GM21576 (cell line): Measurements from ENCODE around the gene JCAD.

ENCODE experiments used
- ATAC-seq: cut with Tn5 transposase; IDR thresholded peaks from one replicate; pipeline ENCODE4 v1.9.1; 2021; ENCODE audit warnings: mild to moderate bottlenecking, moderate library complexity; ENCODE audit not compliant: unreplicated experiment

JCAD gene

DNA sequence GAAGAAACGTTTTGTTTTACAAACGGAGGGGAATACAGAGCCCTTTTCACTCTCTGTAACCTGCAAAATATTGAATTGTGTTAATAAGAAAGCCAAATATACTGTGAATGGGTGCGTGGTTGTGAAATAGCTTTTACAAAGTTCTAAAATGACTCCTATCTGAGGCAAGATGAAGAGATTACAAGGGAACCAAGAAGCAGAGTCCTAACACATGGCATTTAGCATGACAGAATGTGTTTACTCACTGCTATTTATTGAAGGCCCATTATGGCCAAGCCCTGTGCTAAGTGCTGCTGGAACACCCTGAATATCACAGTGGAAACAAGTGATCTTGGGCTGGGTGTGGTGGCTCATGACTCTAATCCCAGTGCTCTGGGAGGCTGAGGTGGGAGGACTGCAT is 12.9 kb downstream of the JCAD start:
- no peak for ATAC-seq

DNA sequence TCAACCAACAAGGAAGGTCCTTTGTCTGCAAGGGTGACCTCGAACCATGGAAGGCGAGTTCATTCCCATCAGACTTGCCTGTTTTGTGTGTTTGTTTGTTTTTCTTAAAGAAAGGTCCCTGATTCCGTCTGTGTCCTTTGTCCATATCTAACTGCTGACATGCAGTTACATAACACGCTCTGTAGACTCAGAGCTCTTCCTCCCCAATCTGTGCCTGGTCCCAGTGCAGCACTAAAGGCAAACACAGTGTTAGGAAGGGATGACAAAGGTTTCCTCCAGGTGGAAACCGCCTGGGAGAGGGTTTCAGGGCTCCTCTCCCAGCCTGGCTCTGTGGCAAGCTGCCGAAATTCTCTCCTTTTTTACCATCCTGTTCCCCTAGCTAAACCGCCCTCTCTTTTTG is 13.4 kb downstream of the JCAD start:
- ATAC-seq, result no peak

DNA sequence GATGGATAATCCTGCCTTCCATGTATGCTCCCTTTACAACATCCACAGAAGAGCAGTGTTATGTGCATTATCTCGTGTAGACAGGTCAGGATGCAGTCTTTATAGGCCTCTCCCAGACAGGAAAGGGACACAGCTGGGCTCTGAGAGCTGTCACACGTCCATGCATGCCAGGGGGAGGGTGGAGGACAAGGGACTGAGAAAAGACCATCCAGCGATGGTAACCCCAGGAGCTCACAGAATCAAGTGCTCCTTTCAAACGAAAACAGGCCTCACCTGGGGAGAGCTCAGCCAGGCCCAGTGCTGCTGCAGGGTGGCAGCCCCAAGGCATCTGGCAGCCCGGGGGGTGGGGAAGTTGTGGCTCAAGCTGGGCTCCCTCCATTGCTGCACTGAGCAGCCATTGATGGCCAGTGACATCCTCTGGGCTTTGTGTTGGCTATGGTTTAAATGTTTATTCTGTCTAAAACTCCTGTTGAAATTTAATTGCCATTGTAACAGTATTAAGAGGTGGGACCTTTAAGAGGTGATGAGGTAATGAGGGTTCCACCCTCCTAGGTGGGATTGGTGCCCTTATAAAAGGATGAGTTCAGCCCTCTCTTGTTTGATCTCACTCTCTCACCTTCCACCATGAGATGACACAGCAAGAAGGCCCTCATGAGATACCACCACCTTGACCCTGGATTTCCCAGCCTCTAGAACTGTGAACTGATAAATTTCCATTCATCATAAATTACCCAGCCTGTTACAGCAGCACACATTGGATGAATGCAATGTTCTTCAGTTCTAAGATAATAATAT is 15.7 kb downstream of the JCAD start:
- no peak for ATAC-seq

DNA sequence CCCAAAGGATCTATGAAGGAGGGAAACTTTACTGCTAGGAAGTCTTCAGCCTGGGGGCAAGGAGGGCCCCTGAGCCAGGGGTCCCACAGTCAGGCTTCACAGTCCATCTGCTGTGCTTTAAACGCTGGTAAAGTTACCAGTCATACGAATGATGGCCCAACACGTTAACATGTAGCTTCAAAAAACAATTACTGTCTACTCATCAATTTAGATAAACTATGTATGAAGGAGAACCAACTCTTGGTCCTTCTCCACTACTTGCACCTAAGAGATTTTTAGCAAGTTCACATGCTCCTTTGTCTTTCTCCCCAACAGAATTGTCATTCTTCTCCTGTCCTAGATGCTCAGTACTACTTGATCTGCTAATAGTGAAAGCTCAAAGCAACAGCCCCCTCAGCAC is 16.6 kb downstream of the JCAD start:
- ATAC-seq, result no peak

DNA sequence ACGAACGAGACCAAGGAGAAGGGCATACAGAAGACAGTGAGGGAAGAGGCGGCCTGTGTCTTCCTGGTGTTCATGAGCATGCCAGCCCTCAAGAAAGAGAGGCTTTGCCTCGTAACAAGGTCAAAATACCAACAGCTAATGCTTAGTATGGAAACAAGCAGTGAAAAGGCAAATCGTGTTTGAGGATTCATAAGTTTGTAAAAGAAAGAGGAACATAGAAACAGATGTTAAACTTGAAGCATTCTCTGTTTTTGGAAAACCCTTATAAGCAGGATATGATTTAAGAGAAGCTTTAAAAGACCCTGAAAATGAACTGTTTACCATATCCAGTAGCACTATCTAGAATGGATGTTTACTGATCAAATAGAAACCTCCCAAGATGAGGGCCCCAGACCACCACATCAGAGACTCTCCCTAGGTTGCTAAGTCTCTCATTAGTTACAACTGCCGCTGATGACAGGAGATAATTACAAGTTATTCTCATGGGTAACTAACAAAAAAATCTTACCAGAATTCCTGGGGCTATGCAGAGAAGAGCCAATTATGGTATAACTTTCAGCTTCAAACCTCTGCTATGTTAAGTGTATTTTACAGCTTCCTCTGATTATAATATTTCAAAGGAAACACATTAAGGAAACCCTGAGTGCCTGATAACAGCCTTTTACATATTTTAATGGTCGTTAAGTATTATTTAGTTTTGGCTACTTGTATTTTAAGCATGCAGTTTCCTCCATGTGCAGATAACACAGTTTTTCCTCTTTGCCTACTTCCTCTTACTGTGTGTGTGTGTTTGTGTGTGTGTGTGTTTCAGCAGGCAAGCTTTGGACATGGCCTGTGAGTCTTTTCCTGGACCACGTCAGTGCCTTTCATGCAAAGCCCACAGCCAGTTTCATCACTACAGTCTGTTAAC is 17.9 kb downstream of the JCAD start:
- no peak for ATAC-seq

DNA sequence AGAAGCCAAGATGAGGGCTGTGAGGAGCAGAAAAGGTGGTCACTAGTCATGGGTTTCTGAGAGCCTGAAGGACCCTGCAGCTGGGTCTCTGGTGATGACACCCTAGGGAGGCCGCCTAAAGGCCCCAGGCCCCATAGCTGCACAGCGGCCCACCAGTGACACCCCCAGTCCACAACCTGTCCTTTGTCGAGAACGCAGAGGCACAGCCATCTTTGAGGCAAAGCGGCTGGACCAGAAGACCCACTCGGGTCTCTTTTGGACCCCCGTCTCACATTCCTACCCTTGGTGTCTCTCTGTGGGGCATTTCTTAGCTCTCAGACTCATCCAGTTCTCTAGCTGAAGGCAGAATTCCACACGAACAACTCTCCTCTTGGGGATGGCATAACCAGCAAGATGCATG is 18.8 kb downstream of the JCAD start:
- ATAC-seq, result no peak

DNA sequence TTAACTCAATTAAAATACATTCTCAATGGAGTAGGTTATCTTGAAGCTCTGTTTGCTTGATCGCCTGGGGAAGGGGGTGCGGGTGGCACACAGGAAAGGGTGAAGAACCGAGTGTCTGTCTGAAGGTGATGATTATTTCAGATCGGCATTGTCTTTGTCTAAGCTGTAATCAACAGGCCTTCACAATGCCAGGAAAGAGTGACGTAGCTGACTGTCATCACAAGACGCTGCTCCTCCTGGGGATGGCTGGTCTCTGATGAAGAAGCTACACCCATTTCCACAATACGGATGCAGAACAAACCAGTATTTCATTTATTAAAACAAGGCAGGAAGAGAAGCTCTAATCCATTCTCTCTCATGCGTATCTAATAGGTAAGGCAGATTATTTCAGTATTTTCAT is 19.4 kb downstream of the JCAD start:
- ATAC-seq, result no peak

DNA sequence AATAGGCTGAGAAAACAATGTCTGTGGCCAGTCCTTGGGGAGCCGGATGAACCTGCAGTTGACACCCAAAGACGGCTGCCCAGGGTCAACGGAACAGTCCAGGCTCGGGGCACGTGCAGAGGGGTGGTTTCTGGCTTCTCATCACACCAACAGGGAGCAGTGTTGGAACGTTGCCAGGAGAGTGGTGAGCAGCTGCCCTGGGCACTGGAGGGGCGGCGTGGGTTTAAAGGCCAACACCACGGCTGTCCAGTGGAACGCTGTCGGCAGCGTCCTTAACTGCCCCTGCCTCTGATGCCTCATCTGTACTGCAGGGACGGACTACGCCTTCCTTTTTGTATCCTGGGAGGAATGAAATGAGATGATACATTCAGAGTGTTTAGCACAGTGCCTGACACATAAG is 19.8 kb downstream of the JCAD start:
- ATAC-seq, result no peak

DNA sequence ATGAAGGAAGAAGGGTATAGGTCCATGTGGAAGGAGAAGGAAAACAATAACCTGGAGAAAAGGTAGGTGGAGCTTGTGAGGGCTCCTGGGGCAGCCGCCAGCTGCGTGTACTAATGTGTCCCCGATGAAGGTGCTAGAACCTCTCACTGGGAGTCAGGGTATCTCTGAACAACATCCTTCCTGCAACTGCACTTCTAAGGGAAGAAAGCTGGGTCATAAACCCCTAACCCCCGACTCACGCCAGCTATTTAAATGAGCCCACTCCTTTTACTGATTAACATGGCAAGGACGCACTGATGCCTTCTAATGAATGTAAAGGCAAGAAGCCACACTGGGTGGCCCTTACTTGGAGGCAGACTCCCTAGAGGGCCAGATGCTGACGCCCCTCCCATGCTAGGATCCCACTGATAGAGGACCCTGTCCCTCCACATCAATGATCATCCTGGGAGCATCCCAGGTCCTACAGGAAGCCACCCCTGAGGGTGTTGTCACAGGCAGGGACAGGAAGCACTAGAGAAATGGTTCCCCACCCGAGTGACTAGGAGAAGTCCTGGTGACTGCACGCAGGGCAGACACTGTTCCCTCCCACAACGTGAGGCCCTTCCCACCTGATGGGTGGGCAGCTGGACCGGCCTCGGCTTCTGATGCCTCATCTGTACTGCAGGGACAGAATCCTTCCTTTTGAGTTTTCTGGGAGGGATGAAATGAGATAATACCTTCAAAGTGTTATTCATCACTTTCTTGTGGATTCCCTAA is 20.4 kb downstream of the JCAD start:
- no peak for ATAC-seq

DNA sequence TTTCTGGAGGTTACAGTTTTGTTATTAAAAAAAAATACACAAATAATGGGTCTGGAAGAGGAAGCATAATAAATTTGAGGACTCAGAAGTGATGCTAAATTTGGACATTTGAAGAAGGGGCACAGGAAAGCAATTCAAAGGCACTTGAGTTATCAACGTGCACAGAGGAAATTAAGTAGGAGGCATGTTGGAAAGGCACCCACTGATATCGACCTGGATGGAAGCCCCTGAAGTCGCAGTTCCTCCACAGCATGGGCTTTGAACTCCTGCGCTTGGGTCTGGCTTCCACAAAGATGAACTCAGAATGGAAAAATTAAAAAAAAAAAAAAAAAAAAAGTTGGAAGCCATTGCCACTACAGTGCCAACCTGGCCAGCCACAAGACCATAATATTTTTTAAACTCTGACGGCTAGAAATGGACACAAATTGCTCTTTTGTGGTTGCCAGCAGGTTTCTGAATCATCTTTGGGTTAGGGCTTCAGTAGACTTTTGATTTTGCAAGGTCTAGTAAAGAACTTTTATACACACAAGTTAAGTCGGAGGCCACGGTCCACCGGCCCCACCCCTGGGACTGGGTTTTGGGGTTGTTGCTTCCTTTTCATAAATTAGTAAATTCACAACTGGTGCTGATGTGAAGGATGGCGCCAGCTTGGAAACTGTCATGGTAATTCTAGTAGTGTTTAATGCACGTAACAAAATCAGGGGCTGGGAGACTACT is 21.6 kb downstream of the JCAD start:
- ATAC-seq, result no peak

DNA sequence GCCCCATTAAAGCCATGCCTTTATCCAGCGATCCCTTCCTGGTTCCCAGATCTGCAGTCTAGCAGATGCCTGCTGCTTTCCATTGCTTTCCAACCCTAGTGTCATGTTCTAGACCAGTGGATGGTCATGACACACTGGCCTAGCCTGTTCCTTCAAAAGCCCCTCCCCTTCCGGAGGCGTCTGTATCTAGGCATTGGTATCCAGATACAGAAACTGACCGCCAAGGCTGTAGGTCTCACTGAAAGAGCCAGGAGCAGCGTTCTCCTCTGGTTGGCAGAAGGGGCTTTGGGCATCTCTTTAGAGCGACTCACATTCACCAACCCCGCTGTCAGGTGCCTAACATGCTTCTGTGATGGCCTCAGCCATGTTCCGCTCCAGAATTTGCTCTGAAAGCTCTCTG is 22.6 kb downstream of the JCAD start:
- ATAC-seq, result no peak

DNA sequence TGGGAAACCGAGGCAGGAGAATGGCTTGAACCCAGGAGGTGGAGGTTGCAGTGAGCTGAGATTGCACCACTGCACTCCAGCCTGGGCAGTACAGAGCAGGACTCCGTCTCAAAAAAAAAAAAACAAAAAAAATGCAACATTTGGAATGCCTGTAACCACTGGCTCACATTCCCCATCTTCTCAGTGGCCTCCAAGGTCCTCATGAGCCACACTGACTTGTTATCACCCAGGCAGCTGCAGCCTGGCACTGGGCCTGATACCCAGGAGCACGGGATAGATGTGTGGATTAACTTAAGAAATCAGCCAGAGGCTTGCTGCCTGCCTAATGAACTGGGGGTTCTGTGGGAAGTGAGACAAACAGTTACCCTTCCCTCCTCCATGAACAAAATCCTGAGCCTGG is 23.0 kb downstream of the JCAD start:
- no peak for ATAC-seq

DNA sequence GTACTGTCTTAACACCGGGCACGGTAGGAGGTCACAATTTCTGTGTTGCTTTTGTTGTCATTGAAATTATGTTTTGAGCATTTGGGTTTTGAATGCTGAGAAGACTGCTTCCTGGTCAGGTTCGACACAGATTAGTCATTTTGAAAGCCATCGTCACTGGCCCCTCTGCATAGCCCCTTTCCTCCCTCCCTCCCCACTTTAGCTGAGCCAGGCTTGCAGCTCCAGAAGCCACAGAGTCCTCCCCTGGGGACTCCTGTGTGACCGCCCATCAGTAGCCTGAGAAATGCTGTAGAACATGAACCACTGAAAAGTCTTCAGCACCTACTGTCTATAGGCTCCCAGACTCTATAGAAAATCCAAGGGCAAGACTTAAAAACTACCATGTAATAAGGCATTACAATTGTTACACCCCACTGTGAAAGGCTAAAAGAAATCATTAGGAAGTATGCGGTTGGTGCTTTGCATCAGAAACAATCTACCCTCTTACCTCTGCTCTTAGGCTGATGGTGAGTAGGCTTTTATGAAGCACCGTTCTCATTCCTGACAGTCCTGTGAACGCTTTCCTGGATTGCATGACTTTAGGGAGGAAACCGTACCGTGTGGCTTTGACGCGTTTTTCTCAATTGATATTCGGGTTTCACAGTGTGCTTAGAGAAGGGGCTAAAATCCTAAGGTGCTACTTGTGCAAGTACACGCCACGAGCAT is 24.8 kb downstream of the JCAD start:
- ATAC-seq, result peak; percentile 76

DNA sequence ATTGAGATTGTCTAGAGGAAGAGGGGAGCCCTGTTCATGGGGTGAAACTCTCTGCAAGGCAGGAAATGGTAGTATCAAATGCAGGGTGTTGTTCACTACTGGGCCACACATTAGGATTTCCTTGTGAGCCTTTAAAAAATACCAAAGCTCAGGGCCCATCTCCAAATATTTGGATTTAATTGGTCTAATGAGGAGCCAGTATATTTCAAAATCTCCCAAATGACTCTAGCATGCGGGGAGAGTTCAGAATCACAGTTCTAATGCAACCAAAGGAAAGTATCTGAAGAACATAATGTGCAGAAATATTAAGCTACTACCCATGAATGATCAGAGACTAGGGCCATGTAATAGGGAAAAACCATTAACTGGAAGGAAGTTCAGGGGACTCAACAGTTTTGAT is 27.3 kb downstream of the JCAD start:
- ATAC-seq, result no peak

DNA sequence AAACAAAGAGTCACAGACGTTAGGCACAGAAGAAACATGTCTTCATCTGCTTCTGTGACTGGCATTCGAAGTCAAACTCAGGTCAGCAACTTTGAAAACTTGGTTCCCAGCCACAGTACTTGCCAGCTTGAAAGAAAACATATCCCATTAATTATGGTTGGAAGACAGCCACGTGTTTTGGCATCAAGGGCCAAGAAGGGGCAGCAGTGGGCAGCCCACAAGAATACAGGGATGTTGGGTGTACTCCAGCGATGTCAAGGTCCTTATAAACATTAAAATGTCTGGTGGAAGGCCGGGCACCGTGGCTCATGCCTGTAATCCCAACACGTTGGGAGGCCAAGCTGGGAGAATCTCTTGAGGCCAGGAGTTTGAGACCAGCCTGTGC is 29.5 kb downstream of the JCAD start:
- ATAC-seq, result no peak

DNA sequence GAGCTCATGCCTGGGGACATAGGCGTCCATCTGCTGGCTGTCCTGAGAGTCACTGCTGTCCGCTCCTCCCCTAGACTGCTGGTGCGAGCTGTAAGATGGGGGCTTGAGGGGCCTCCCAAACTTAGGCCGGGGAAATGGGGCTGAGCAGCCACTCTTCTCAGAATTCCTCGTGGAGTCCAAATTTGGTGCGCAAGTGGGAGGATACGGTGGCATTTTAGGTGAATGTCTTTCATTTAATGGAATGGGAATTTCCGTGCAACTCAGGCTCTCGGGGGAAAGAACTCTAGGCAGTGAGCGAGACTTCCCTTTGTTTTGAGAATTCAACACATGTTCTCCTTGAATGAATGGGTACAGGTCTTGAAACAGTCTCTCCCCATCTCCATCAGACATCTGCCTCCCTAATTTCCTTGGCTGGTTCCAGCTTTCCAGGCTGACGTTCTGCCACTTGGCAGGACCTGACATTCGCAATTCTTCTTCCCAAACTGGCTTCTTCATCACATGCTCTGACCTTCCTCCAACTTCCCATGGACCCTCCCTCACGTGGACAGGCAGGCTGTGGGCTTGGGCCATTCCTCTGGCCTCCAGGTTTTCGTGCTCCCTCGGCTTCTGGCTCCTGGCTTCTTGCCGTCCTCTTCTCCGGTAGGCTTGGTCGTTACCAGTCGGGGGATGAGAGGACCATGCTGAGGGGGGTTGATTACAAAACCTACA is 30.1 kb downstream of the JCAD start:
- no peak for ATAC-seq

DNA sequence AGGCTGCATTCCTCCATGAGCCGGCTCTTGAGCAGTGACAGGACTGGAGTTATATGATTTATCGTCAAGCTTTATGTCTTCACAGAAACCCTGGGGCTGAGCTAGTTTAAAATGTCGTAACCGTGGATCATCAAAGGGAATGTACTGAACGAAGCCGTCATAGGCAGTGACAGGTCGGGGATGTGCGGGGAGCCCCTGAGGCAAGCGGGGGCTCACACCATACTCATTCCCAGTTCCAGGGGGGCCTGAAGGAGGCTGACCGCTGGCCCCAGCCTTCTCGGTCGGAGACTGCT is 30.7 kb downstream of the JCAD start:
- ATAC-seq, result no peak

DNA sequence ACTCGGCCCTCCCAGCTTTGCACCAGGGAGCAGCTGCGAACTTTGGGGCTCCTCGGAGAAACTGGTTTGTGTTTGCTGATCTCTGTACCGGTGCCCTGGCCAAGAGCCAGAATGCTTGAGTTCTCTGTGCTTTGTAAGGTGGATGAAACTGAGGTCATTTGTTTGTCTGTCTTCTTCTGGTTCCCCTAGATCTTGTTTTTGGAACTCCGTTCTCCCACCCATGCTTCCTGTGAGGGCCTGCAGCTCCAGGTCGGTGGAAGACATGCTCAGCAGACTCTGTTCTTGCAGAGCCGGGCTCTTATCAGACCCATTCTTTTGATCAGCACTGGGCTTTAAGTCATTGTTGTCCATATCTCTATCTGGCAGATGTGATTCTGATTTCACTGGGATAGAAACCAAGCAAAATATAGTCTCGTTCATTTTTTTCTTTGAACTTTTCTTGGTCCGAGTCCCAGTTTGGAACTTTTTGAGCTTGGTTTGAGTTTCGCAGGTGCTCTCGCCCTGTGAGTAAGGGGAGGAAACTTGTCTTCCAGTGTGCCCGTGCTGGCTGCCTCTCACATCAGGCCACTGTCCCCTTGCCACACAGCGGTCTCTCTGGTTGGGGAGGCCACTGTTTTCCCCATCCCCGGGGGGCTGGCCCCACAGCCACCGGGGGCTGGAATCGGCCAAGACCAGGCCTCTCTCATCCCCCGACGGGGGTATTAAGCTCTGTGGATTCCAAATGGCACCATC is 31.2 kb downstream of the JCAD start:
- ATAC-seq, result no peak
